Muscle layer of duodenum (tissue), 2 donors: ENCODE results near the gene NRXN3.
A peak's percentile ranks its signal among the peaks of the same experiment; 100 is the strongest.

Source experiments
- H3K27ac ChIP-seq: one replicate; pipeline ENCODE4 v1.7.0; 2013; ENCODE audit warnings: mild to moderate bottlenecking, low read length
- H3K27me3 ChIP-seq: one replicate; pipeline ENCODE4 v1.7.0; 2013; ENCODE audit warnings: low read depth, mild to moderate bottlenecking, control low read depth, low read length
- H3K36me3 ChIP-seq, 2 donors: one replicate each; pipeline ENCODE4 v1.7.0; 2013; ENCODE audit warnings: low read length in 2 of 2, control low read depth in 1 of 2, mild to moderate bottlenecking in 1 of 2; ENCODE audit not compliant: insufficient read depth in 2 of 2, control insufficient read depth in 1 of 2
- H3K4me1 ChIP-seq, 2 donors: one replicate each; pipeline ENCODE4 v1.7.0; 2013; ENCODE audit warnings: low read length in 2 of 2, mild to moderate bottlenecking in 2 of 2, control low read depth in 1 of 2, moderate library complexity in 1 of 2; ENCODE audit not compliant: insufficient read depth in 2 of 2, control insufficient read depth in 1 of 2
- H3K4me3 ChIP-seq, 2 donors: one replicate each; pipeline ENCODE4 v1.7.0; 2013; ENCODE audit warnings: low read length in 2 of 2, low read depth in 1 of 2, mild to moderate bottlenecking in 1 of 2
- H3K9me3 ChIP-seq, 2 donors: one replicate each; pipeline ENCODE4 v1.7.0; 2013; ENCODE audit warnings: low read length in 2 of 2, control low read depth in 1 of 2, mild to moderate bottlenecking in 1 of 2; ENCODE audit not compliant: control insufficient read depth in 1 of 2
- donor health status: healthy.

NRXN3 gene

GRCh38 chr14:78951602-78952001, 781.4 kb downstream of the NRXN3 start:
- no peaks in the 10 kb centered on the region for H3K36me3 ChIP-seq
- H3K27ac ChIP-seq, result no peak overlapping the region
- H3K4me3 ChIP-seq, result no peak overlapping the region
- no peaks in the 10 kb centered on the region for H3K27me3 ChIP-seq
- no peaks in the 10 kb centered on the region for H3K4me1 ChIP-seq
- no peaks in the 10 kb centered on the region for H3K9me3 ChIP-seq

DNA sequence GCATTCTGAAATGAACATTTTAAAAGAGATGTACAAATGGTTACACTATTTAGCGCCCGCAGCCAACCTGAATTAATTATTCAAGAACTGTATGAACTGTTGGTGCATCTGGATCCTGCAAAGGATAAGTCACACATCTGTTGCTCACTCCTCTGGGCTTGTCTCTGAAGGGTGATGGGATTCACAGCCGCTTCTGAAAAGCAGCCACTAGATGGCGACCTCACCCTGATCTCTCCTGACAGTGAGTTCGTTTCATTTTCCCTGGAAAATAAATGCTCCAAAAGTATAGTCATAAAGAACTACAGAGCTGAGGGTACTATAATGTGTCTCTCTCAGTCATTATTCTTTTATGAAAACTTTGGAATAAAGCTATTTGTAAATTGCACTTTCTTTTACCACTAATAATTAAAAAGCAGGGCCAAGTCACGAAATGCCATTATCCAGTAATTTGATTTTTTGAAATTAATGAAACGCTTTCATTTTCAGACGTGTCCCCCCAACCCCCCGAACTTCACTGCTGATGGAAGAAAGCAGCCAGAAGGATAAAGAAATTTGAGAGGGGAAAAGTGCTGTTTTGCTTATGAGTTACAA, 789.6 kb downstream of the NRXN3 start:
- H3K27me3 ChIP-seq, result no peaks in the 10 kb centered on the region
- H3K36me3 ChIP-seq, result no peaks in the 10 kb centered on the region
- H3K4me1 ChIP-seq, result no peaks in the 10 kb centered on the region
- H3K4me3 ChIP-seq, result peak overlapping the region; percentile 13 to 31
- H3K9me3 ChIP-seq, result no peaks in the 10 kb centered on the region
- no peak overlapping the region for H3K27ac ChIP-seq

- H3K36me3 ChIP-seq, result no peaks in the 10 kb centered on the region
- no peak overlapping the region for H3K4me3 ChIP-seq
- no peaks in the 10 kb centered on the region for H3K4me1 ChIP-seq
- no peaks in the 10 kb centered on the region for H3K27me3 ChIP-seq
- H3K9me3 ChIP-seq, result no peaks in the 10 kb centered on the region
- no peak overlapping the region for H3K27ac ChIP-seq
These were observed 797.1 kb downstream of the NRXN3 start for GRCh38 chr14:78967111-78967809.

GRCh38 chr14:78968265-78968664, 798.1 kb downstream of the NRXN3 start:
- Histone ChIP-seq H3K4me1 (no peaks in the 10 kb centered on the region), H3K4me3 (no peak overlapping the region), H3K9me3 (no peaks in the 10 kb centered on the region), H3K36me3 (no peaks in the 10 kb centered on the region), H3K27ac (no peak overlapping the region), H3K27me3 (no peaks in the 10 kb centered on the region)

DNA sequence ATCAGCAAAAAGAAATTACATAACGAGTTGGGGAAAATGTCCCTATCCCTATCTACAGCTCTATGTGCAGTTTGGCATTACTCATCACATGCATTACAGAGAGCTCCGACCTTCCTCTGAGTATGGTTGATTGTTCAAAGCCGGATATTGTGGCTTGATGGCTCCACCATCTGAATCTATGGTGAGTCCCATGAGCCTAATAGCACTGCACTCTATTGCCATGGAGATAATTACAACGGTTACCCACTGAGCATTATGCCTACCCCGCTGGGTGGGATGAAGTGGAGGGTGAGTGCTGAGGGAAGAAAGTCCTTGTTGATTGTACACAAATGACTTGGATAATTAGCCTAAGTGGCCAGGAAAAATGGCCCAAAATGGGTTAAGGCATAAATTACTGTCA, 800.5 kb downstream of the NRXN3 start:
- Histone ChIP-seq H3K27me3 (no peaks in the 10 kb centered on the region), H3K9me3 (no peaks in the 10 kb centered on the region), H3K4me3 (no peak overlapping the region), H3K4me1 (no peaks in the 10 kb centered on the region), H3K27ac (no peak overlapping the region), H3K36me3 (no peaks in the 10 kb centered on the region)

DNA sequence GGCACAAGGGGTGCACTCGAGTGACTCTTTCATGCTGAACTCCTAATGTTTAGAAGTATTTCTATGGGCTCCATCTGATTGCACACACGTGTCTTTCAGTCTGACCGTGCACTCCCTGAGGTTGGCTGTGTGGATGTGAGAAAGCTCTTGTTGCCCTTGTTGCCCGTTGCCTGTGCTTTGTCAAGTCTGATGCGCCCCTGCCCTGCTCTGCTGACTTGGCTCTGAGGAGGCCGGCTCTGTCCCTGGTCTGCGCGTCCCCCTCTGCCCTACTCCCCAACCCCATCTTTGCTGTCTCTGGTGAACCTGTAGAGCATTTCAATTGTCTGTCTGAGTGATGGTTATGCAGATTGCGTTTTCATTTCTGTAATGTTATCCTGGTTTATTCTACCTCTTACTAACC, 802.3 kb downstream of the NRXN3 start:
- Histone ChIP-seq H3K4me3 (no peak overlapping the region), H3K36me3 (no peaks in the 10 kb centered on the region), H3K4me1 (no peaks in the 10 kb centered on the region), H3K27ac (no peak overlapping the region), H3K9me3 (no peaks in the 10 kb centered on the region), H3K27me3 (no peaks in the 10 kb centered on the region)

DNA sequence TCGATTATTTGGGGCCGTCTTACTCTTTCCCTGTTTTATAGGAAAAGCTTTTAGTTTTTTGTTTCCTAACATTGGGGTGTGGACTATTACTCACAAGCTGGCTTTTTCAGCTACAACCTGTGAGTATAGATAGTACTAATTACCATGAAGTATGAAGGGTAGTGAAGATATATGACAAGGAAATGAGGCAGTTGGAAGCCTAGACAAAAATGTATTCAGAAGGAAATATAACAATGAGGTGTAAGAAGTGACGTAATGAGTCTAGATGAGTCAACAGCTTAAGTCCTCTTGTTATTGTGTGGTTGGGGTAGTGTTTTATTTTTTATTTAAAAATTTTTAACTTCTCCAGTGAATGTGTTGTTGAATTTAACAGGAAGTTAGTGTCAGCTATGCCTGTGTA, 804.5 kb downstream of the NRXN3 start:
- H3K27me3 ChIP-seq, result no peaks in the 10 kb centered on the region
- no peaks in the 10 kb centered on the region for H3K9me3 ChIP-seq
- H3K4me1 ChIP-seq, result no peaks in the 10 kb centered on the region
- H3K36me3 ChIP-seq, result no peaks in the 10 kb centered on the region
- H3K27ac ChIP-seq, result no peak overlapping the region
- H3K4me3 ChIP-seq, result no peak overlapping the region

- H3K27me3 ChIP-seq, result no peaks in the 10 kb centered on the region
- H3K9me3 ChIP-seq, result no peaks in the 10 kb centered on the region
- no peak overlapping the region for H3K4me3 ChIP-seq
- no peak overlapping the region for H3K27ac ChIP-seq
- no peaks in the 10 kb centered on the region for H3K4me1 ChIP-seq
- no peaks in the 10 kb centered on the region for H3K36me3 ChIP-seq
These were observed 805.6 kb downstream of the NRXN3 start for GRCh38 chr14:78975734-78976133.

DNA sequence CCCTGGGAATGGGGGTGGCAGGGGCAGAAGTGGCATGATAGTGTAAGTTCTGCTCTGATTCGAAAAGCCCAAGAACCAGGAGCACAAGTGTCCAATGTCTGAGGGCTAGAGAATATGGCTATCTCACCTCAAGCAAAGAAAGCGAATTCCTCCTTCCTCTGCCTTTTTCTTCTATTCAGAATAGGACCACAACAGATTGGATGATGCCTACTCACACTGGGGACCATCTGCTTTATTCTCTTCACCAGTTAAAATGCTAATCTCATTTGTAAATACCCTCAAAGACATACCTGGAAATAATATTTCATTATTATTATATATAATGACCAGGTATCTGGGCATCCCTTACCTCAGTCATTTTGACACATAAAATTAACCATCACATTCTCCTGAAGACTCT, 808.7 kb downstream of the NRXN3 start:
- H3K4me3 ChIP-seq, result no peak overlapping the region
- H3K27ac ChIP-seq, result no peak overlapping the region
- no peaks in the 10 kb centered on the region for H3K4me1 ChIP-seq
- H3K27me3 ChIP-seq, result no peaks in the 10 kb centered on the region
- no peaks in the 10 kb centered on the region for H3K36me3 ChIP-seq
- H3K9me3 ChIP-seq, result no peaks in the 10 kb centered on the region

DNA sequence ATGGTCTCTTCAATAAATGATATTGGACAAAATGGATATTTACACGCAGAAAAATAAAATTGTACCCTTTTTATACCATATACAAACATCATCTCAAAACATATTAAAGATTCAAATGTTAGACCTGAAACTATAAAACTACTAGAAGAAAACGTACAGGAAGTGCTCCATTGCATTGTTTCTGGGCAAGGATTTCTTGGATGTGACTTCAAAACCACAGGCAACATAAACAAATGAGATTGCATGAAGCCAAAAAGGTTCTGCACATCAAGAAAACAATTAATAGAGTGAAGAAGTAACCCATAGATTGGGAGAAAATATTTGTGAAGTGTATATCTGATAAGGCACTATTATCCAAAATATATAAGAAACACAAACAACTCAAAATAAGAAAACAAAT, 812.4 kb downstream of the NRXN3 start:
- Histone ChIP-seq H3K9me3 (no peaks in the 10 kb centered on the region), H3K4me1 (no peaks in the 10 kb centered on the region), H3K27ac (no peak overlapping the region), H3K4me3 (no peak overlapping the region), H3K27me3 (no peaks in the 10 kb centered on the region), H3K36me3 (no peaks in the 10 kb centered on the region)

DNA sequence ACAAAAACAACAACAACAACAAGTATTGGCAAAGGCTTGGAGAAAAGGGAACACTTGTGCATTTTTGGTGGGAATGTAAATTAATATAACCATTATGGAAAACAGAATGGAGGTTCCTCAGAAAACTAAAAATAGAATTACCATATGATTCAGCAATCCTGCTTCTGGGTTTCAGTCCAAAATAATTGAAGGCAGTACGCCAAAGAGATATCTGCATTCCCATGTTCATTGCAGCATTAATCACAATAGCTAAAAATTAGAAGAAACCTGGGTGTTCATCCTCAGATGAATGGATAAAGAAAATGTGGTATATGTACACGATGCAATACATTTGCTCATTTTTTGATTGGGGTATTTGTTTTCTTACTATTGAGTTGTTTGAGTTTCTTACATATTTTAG, 813.0 kb downstream of the NRXN3 start:
- H3K9me3 ChIP-seq, result no peaks in the 10 kb centered on the region
- H3K36me3 ChIP-seq, result no peaks in the 10 kb centered on the region
- no peaks in the 10 kb centered on the region for H3K4me1 ChIP-seq
- no peak overlapping the region for H3K4me3 ChIP-seq
- no peak overlapping the region for H3K27ac ChIP-seq
- no peaks in the 10 kb centered on the region for H3K27me3 ChIP-seq
